ENCODE data around the gene FILIP1. TPM values are rescaled to one million over a fixed set of nuclear protein-coding genes. Genes with fewer than 3 reads are reported as not detected.

The FILIP1 gene
- total and polyA plus RNA-seq, 2 of the 4 experiments (the other 2 are of a cell fraction), result under 0.01 to 0.03 TPM

GRCh38 chr6:75393806-75394205 lies 99.8 kb downstream of the FILIP1 start (continued):
- TF ChIP-seq ELK1 (IDR thresholded peaks at IDR 0.05; ENCODE audit: borderline replicate concordance, low read depth, low read length) (no peak), MXI1 (IDR thresholded peaks at IDR 0.05; ENCODE audit: borderline replicate concordance, low read depth, low read length) (no peak)
- TF ChIP-seq, protein P1, sequence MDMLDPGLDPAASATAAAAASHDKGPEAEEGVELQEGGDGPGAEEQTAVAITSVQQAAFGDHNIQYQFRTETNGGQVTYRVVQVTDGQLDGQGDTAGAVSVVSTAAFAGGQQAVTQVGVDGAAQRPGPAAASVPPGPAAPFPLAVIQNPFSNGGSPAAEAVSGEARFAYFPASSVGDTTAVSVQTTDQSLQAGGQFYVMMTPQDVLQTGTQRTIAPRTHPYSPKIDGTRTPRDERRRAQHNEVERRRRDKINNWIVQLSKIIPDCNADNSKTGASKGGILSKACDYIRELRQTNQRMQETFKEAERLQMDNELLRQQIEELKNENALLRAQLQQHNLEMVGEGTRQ (IDR thresholded peaks at IDR 0.05; ENCODE audit: low read depth, low read length), result no peak

DNA sequence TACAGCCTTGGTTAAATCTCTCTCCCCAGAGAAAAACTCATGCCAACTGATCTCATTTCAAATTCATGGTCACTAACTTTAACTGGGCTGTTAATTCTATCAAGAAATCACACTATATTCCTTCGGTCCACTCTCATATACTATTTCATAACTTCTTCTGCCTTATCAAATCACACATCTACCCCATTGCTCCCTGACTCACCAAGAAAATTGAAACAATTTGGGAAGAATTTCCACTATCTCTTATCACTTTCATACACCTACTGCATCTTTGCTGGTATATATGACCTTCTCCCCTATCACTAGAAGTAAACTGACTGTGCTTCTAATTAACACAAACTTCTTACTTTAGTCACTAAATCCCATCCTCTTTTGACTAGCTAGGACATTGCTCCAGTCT lies 102.3 kb downstream of the FILIP1 start:
- ChIA-PET POLR2A (ENCODE audit: unreplicated experiment) (no interaction called here), CTCF (no interaction called here)
- Histone ChIP-seq H3K4me1 (ENCODE audit: control insufficient read depth, insufficient read depth, low read length) (peaks cover 2% of the 10 kb centered on the region; the same call in 1 of the 2 replicates), H3K56ac (ENCODE audit: extremely low read depth, insufficient read depth, low read length) (no peak overlapping the region), H3K4me3 (ENCODE audit: insufficient read depth, low read depth, low read length) (no peak overlapping the region), H3K27me3 (ENCODE audit: control insufficient read depth, insufficient read depth, low read length) (no peaks in the 10 kb centered on the region; the same call in 1 of the 2 replicates), H3K23ac (ENCODE audit: low read depth, low read length) (no peak overlapping the region), H3K18ac (ENCODE audit: low read depth, low read length) (no peak overlapping the region), H4K8ac (ENCODE audit: low read depth in 2 of 2, low read length in 2 of 2) (no peak overlapping the region), H3K4ac (ENCODE audit: low read depth, low read length) (no peak overlapping the region), H2AK9ac (replicated peaks; ENCODE audit: low read depth, low read length, poor library complexity) (no peak overlapping the region), H2BK120ac (ENCODE audit: low read depth, low read length) (no peak overlapping the region), H4K20me1 (ENCODE audit: insufficient read depth, low read length) (no peaks in the 10 kb centered on the region), H3K9ac (ENCODE audit: low read depth, low read length) (no peak overlapping the region), H2BK5ac (ENCODE audit: low read depth, low read length, poor library complexity, severe bottlenecking) (no peak overlapping the region), H3K9me1 (ENCODE audit: insufficient read depth, low read length) (peaks cover 2% of the 10 kb centered on the region; the same call in 1 of the 2 replicates), H4K91ac (ENCODE audit: insufficient read depth, low read depth, low read length) (no peak overlapping the region), H3K14ac (replicated peaks; ENCODE audit: low read depth, low read length) (no peak overlapping the region), H4K5ac (ENCODE audit: low read depth, low read length) (no peak overlapping the region), H3K79me1 (ENCODE audit: low read depth in 1 of 2, low read length in 2 of 2) (no peaks in the 10 kb centered on the region), H3K27ac (ENCODE audit: insufficient read depth, low read length) (no peak overlapping the region), H2BK15ac (ENCODE audit: low read depth, low read length) (no peak overlapping the region), H2BK20ac (ENCODE audit: low read depth, low read length) (no peak overlapping the region), H2AFZ (replicated peaks; ENCODE audit: low read length, poor library complexity) (no peak overlapping the region), H3K9me3 (ENCODE audit: control insufficient read depth, insufficient read depth, low read length) (no peaks in the 10 kb centered on the region), H2AK5ac (ENCODE audit: low read depth, low read length) (no peak overlapping the region), H3K4me2 (ENCODE audit: low read depth, low read length) (no peak overlapping the region), H3K36me3 (ENCODE audit: control insufficient read depth, insufficient read depth, low read length) (no peaks in the 10 kb centered on the region)
- ATAC-seq (ENCODE audit: low read depth) (no peak), DNase-seq (no peak)
- in situ Hi-C loops (cut with MboI; ENCODE audit: low sequenced_read_pairs), result no loop called here
- WGBS, 2 experiments (ENCODE audit: extremely low coverage in 2 of 2, insufficient read length in 1 of 2), result 80% methylated on average over 1 of the region's 1 CpG; no CpG with 5 or more reads in 1 of the 2 experiments
- intact Hi-C loops (cut with micrococcal nuclease), result no loop called here
- dilution Hi-C loops (cut with HindIII; ENCODE audit: low sequenced_read_pairs, unreplicated experiment), result no loop called here
- no TSS peak for BruUV-seq (replicated peaks)
- TF ChIP-seq CEBPB (IDR thresholded peaks at IDR 0.05; ENCODE audit: low read depth, low read length) (no peak), RAD21 (IDR thresholded peaks at IDR 0.05; ENCODE audit: low read length) (no peak), RCOR1 (IDR thresholded peaks at IDR 0.05; ENCODE audit: insufficient replicate concordance, low read length) (no peak), POLR2A (IDR thresholded peaks at IDR 0.05; ENCODE audit: low read depth, low read length) (no peak), NFE2L2 (IDR thresholded peaks at IDR 0.05; ENCODE audit: low read depth, low read length) (no peak), CHD1 (IDR thresholded peaks at IDR 0.05; ENCODE audit: low read depth, low read length) (no peak), ELK1 (IDR thresholded peaks at IDR 0.05; ENCODE audit: borderline replicate concordance, low read depth, low read length) (no peak), MAFK (IDR thresholded peaks at IDR 0.05; ENCODE audit: low read depth, low read length) (no peak)
- TF ChIP-seq, protein P1 (IDR thresholded peaks at IDR 0.05; ENCODE audit: low read depth, low read length), result no peak
- TF ChIP-seq, protein P2, sequence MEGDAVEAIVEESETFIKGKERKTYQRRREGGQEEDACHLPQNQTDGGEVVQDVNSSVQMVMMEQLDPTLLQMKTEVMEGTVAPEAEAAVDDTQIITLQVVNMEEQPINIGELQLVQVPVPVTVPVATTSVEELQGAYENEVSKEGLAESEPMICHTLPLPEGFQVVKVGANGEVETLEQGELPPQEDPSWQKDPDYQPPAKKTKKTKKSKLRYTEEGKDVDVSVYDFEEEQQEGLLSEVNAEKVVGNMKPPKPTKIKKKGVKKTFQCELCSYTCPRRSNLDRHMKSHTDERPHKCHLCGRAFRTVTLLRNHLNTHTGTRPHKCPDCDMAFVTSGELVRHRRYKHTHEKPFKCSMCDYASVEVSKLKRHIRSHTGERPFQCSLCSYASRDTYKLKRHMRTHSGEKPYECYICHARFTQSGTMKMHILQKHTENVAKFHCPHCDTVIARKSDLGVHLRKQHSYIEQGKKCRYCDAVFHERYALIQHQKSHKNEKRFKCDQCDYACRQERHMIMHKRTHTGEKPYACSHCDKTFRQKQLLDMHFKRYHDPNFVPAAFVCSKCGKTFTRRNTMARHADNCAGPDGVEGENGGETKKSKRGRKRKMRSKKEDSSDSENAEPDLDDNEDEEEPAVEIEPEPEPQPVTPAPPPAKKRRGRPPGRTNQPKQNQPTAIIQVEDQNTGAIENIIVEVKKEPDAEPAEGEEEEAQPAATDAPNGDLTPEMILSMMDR (conservative IDR thresholded peaks at IDR 0.05; ENCODE audit: low read depth, low read length), result no peak

All from IMR-90 (cell line).